Measurements from ENCODE around the gene AKAP12.
"Not testable (repeated sequence)": the region's sequence is repeated elsewhere in the genome, so short reads cannot be mapped to it uniquely, and the experiment has no call there.

AKAP12 gene

GRCh38 chr6:151382631-151383030, 142.9 kb downstream of the AKAP12 start:
- DNase-seq (ENCODE audit: low spot score), result not testable (repeated sequence)

- no peak for DNase-seq (ENCODE audit: low spot score)
Observed at GRCh38 chr6:151384151-151384550, 144.4 kb downstream of the AKAP12 start.

GRCh38 chr6:151385177-151385576, 145.4 kb downstream of the AKAP12 start:
- no peak for DNase-seq (ENCODE audit: low spot score)

GRCh38 chr6:151387175-151387970, 147.6 kb downstream of the AKAP12 start:
- DNase-seq (ENCODE audit: low spot score), result no peak

- no peak for DNase-seq (ENCODE audit: low spot score)
Observed at GRCh38 chr6:151388236-151388635, 148.5 kb downstream of the AKAP12 start.

- DNase-seq (ENCODE audit: low spot score), result no peak
Observed at GRCh38 chr6:151388997-151389617, 149.3 kb downstream of the AKAP12 start.

GRCh38 chr6:151389618-151390275, 150.0 kb downstream of the AKAP12 start:
- DNase-seq (ENCODE audit: low spot score), result no peak

GRCh38 chr6:151390276-151390850, 150.6 kb downstream of the AKAP12 start:
- peak; percentile 99 for DNase-seq (ENCODE audit: low spot score)

- peak; percentile 75 for DNase-seq (ENCODE audit: low spot score)
Observed at GRCh38 chr6:151390851-151391470, 151.2 kb downstream of the AKAP12 start.

- peak; percentile 91 for DNase-seq (ENCODE audit: low spot score)
Observed at GRCh38 chr6:151391471-151392413, 152.0 kb downstream of the AKAP12 start, which contains the start of gene ZBTB2. Gene ZBTB2 (minus strand): TSS chr6:151391559. CDS start chr6:151373637, 17,922 bp downstream.

- no peak for DNase-seq (ENCODE audit: low spot score)
Observed at GRCh38 chr6:151392427-151392826, 152.7 kb downstream of the AKAP12 start.

GRCh38 chr6:151393410-151393809, 153.6 kb downstream of the AKAP12 start:
- no peak for DNase-seq (ENCODE audit: low spot score)

GRCh38 chr6:151399679-151400078, 159.9 kb downstream of the AKAP12 start:
- no peak for DNase-seq (ENCODE audit: low spot score)

- no peak for DNase-seq (ENCODE audit: low spot score)
Observed at GRCh38 chr6:151400473-151400872, 160.7 kb downstream of the AKAP12 start.

- no peak for DNase-seq (ENCODE audit: low spot score)
Observed at GRCh38 chr6:151402228-151402627, 162.5 kb downstream of the AKAP12 start.

GRCh38 chr6:151403919-151404308, 164.1 kb downstream of the AKAP12 start:
- DNase-seq (ENCODE audit: low spot score), result no peak
